ENCODE measurements around the gene SPR.

Gene SPR

DNA sequence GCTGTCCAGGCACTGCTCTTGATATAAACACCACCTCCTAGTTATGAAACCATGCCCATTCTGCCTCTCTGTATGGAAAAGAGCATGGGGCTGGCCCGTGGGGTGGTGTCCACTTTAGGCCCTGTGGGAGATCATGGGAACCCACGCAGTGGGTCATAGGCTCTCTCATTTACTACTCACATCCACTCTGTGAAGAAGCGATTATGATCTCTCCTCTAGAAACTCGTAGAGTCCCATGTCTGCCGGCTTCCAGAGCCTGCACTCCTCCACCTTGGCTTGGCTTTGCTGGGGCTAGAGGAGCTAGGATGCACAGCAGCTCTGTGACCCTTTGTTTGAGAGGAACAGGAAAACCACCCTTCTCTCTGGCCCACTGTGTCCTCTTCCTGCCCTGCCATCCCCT, 46.0 kb downstream of the SPR start:
- Histone ChIP-seq H3K9ac (ENCODE audit: low read length) (peak overlapping the region; percentile 59; the same call in 1 of the 2 replicates), H4K20me1 (ENCODE audit: insufficient read depth, low read length) (no peaks in the 10 kb centered on the region), H3K36me3 (replicated peaks; ENCODE audit: low read depth, low read length) (no peaks in the 10 kb centered on the region), H3K4me3 (ENCODE audit: low read length) (no peak overlapping the region), H2AFZ (ENCODE audit: low read depth, low read length) (peak overlapping the region; percentile 41; the same call in 1 of the 2 replicates), H3K27me3 (ENCODE audit: low read depth, low read length) (peaks cover 2% of the 10 kb centered on the region; the same call in 1 of the 2 replicates), H3K27ac (ENCODE audit: low read length) (peak overlapping the region; percentile 87), H3K4me1 (ENCODE audit: low read length) (peaks cover 53% of the 10 kb centered on the region), H3K79me2 (ENCODE audit: low read length) (no peaks in the 10 kb centered on the region), H3K4me2 (ENCODE audit: low read length) (no peak overlapping the region), H3K9me3 (ENCODE audit: insufficient read depth, low read length) (no peaks in the 10 kb centered on the region)
- TF ChIP-seq EZH2phosphoT487 (IDR thresholded peaks at IDR 0.05; ENCODE audit: low read depth), result no peak
- TF ChIP-seq, protein P1, sequence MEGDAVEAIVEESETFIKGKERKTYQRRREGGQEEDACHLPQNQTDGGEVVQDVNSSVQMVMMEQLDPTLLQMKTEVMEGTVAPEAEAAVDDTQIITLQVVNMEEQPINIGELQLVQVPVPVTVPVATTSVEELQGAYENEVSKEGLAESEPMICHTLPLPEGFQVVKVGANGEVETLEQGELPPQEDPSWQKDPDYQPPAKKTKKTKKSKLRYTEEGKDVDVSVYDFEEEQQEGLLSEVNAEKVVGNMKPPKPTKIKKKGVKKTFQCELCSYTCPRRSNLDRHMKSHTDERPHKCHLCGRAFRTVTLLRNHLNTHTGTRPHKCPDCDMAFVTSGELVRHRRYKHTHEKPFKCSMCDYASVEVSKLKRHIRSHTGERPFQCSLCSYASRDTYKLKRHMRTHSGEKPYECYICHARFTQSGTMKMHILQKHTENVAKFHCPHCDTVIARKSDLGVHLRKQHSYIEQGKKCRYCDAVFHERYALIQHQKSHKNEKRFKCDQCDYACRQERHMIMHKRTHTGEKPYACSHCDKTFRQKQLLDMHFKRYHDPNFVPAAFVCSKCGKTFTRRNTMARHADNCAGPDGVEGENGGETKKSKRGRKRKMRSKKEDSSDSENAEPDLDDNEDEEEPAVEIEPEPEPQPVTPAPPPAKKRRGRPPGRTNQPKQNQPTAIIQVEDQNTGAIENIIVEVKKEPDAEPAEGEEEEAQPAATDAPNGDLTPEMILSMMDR (IDR thresholded peaks at IDR 0.05; ENCODE audit: low read depth, low read length), result no peak

DNA sequence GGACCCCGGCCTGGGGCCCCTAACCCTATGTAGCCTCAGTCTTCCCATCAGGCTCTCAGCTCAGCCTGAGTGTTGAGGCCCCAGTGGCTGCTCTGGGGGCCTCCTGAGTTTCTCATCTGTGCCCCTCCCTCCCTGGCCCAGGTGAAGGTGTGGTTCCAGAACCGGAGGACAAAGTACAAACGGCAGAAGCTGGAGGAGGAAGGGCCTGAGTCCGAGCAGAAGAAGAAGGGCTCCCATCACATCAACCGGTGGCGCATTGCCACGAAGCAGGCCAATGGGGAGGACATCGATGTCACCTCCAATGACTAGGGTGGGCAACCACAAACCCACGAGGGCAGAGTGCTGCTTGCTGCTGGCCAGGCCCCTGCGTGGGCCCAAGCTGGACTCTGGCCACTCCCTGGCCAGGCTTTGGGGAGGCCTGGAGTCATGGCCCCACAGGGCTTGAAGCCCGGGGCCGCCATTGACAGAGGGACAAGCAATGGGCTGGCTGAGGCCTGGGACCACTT, 46.5 kb downstream of the SPR start:
- Histone ChIP-seq H3K36me3 (replicated peaks; ENCODE audit: low read depth, low read length) (no peaks in the 10 kb centered on the region), H3K4me1 (ENCODE audit: low read length) (peaks cover 53% of the 10 kb centered on the region), H3K79me2 (ENCODE audit: low read length) (no peaks in the 10 kb centered on the region), H3K27me3 (ENCODE audit: low read depth, low read length) (no peaks in the 10 kb centered on the region), H3K4me3 (ENCODE audit: low read length) (no peak overlapping the region), H3K9me3 (ENCODE audit: insufficient read depth, low read length) (no peaks in the 10 kb centered on the region), H2AFZ (ENCODE audit: low read depth, low read length) (no peak overlapping the region), H4K20me1 (ENCODE audit: insufficient read depth, low read length) (no peaks in the 10 kb centered on the region), H3K27ac (ENCODE audit: low read length) (no peak overlapping the region), H3K9ac (ENCODE audit: low read length) (no peak overlapping the region), H3K4me2 (ENCODE audit: low read length) (no peak overlapping the region)
- TF ChIP-seq, protein P1 (IDR thresholded peaks at IDR 0.05; ENCODE audit: low read depth, low read length), result no peak
- TF ChIP-seq EZH2phosphoT487 (IDR thresholded peaks at IDR 0.05; ENCODE audit: low read depth), result no peak

DNA sequence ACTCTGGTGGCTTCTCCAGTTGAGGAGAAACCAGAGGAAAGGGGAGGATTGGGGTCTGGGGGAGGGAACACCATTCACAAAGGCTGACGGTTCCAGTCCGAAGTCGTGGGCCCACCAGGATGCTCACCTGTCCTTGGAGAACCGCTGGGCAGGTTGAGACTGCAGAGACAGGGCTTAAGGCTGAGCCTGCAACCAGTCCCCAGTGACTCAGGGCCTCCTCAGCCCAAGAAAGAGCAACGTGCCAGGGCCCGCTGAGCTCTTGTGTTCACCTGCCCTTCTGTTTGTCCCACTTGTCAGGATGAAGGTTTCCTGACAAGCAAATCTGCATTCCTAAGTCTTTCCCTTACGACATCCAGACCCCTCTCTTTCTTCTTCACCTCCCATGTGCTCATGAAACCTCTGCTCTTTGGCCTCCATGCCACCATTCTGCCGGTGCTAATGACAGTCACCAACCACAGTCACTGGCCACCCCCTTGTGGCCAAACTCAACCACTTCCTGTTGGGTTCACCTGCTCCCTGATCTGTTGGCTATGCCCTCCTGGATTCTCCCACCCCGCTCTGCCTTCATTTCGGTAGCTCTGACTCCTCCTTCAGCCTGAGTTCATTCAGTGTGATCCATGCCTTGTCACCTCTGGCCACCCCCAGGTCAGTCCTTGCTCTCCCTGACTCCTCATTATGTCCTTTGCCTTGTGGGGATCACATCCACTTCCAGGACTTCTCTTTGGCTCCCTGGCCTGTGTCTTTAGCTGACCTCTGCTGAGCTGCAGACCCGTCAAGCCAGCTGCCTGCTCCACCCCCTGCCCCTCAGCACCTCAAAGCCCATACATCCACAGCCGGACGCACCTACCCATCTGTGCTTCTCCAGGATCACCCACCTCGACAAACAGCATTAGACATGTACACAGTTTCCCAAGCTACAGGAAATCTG, 47.7 kb downstream of the SPR start:
- Histone ChIP-seq H3K4me1 (ENCODE audit: low read length) (peaks cover 48% of the 10 kb centered on the region), H3K79me2 (ENCODE audit: low read length) (no peaks in the 10 kb centered on the region), H3K27ac (ENCODE audit: low read length) (no peak overlapping the region), H2AFZ (ENCODE audit: low read depth, low read length) (peak overlapping the region; percentile 26), H3K36me3 (replicated peaks; ENCODE audit: low read depth, low read length) (no peaks in the 10 kb centered on the region), H3K9me3 (ENCODE audit: insufficient read depth, low read length) (no peaks in the 10 kb centered on the region), H4K20me1 (ENCODE audit: insufficient read depth, low read length) (no peaks in the 10 kb centered on the region), H3K27me3 (ENCODE audit: low read depth, low read length) (no peaks in the 10 kb centered on the region), H3K4me3 (ENCODE audit: low read length) (no peak overlapping the region), H3K9ac (ENCODE audit: low read length) (no peak overlapping the region), H3K4me2 (ENCODE audit: low read length) (no peak overlapping the region)
- no peak for TF ChIP-seq EZH2phosphoT487 (IDR thresholded peaks at IDR 0.05; ENCODE audit: low read depth)
- TF ChIP-seq, protein P1 (IDR thresholded peaks at IDR 0.05; ENCODE audit: low read depth, low read length), result peak; percentile 65

DNA sequence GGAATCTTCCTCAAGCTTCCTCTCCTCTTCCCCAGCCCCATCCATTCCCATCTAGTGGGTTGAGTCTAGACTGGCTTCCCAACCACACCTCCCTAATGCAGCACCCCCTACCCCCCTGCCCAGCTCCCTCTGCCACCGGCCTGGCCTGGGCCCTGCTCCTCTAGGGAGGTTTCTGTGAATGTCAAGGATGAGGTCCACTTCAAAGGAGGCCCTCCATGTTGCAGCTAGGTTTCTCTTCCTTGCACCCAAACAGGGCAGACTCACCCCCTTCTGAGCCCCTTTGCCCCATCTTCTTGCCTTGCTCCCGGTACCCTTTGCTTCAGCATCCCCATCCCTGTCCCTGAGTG, 48.4 kb downstream of the SPR start:
- Histone ChIP-seq H3K79me2 (ENCODE audit: low read length) (no peaks in the 10 kb centered on the region), H2AFZ (ENCODE audit: low read depth, low read length) (no peak overlapping the region), H3K36me3 (replicated peaks; ENCODE audit: low read depth, low read length) (no peaks in the 10 kb centered on the region), H3K27ac (ENCODE audit: low read length) (no peak overlapping the region), H3K4me3 (ENCODE audit: low read length) (no peak overlapping the region), H3K9me3 (ENCODE audit: insufficient read depth, low read length) (no peaks in the 10 kb centered on the region), H3K4me2 (ENCODE audit: low read length) (no peak overlapping the region), H3K4me1 (ENCODE audit: low read length) (peaks cover 42% of the 10 kb centered on the region), H3K9ac (ENCODE audit: low read length) (no peak overlapping the region), H4K20me1 (ENCODE audit: insufficient read depth, low read length) (no peaks in the 10 kb centered on the region), H3K27me3 (ENCODE audit: low read depth, low read length) (no peaks in the 10 kb centered on the region)
- TF ChIP-seq, protein P1 (IDR thresholded peaks at IDR 0.05; ENCODE audit: low read depth, low read length), result no peak
- no peak for TF ChIP-seq EZH2phosphoT487 (IDR thresholded peaks at IDR 0.05; ENCODE audit: low read depth)

Data from OCI-LY3 (cell line).